Stimulated activated CD8-positive, alpha-beta memory T cell treated with anti-CD3 and anti-CD28 coated beads, Interleukin-15, amount 100 ng/mL, for 24 hours (primary cell): ENCODE measurements around the gene TBL1X.

ENCODE experiments used
- DNase-seq: peaks from one replicate; pipeline ENCODE4 v3.0.0-alpha.2; 2020; ENCODE audit warnings: low read depth

TBL1X gene

GRCh38 chrX:9707306-9708033, 242.6 kb downstream of the TBL1X start:
- no peak for DNase-seq

- DNase-seq: no peak
Observed at GRCh38 chrX:9708086-9708485, 243.2 kb downstream of the TBL1X start.

- DNase-seq: peak; percentile 53
Observed at GRCh38 chrX:9708923-9709553, 244.2 kb downstream of the TBL1X start.

GRCh38 chrX:9710332-9710731, 245.5 kb downstream of the TBL1X start:
- DNase-seq: no peak

GRCh38 chrX:9717376-9717775, 252.5 kb downstream of the TBL1X start:
- no peak for DNase-seq

- DNase-seq: no peak
Observed at GRCh38 chrX:9724711-9725110, 259.9 kb downstream of the TBL1X start.

- no peak for DNase-seq
Observed at GRCh38 chrX:9728261-9728660, 263.4 kb downstream of the TBL1X start.

- no peak for DNase-seq
Observed at GRCh38 chrX:9729171-9729885, 264.5 kb downstream of the TBL1X start.

- DNase-seq: no peak
Observed at GRCh38 chrX:9730078-9730477, 265.2 kb downstream of the TBL1X start.

GRCh38 chrX:9730752-9731151, 265.9 kb downstream of the TBL1X start:
- no peak for DNase-seq

- DNase-seq: no peak
Observed at GRCh38 chrX:9737363-9737762, 272.5 kb downstream of the TBL1X start.

- DNase-seq: no peak
Observed at GRCh38 chrX:9738151-9738550, 273.3 kb downstream of the TBL1X start.

GRCh38 chrX:9739130-9739529, 274.3 kb downstream of the TBL1X start:
- no peak for DNase-seq

GRCh38 chrX:9745417-9746115, 280.7 kb downstream of the TBL1X start:
- DNase-seq: no peak

GRCh38 chrX:9746148-9746888, 281.5 kb downstream of the TBL1X start:
- DNase-seq: no peak

- no peak for DNase-seq
Observed at GRCh38 chrX:9747644-9748043, 282.8 kb downstream of the TBL1X start.

- DNase-seq: no peak
Observed at GRCh38 chrX:9749146-9749692, 284.4 kb downstream of the TBL1X start.

- no peak for DNase-seq
Observed at GRCh38 chrX:9757366-9757765, 292.5 kb downstream of the TBL1X start.

- no peak for DNase-seq
Observed at GRCh38 chrX:9758021-9758638, 293.3 kb downstream of the TBL1X start.

- no peak for DNase-seq
Observed at GRCh38 chrX:9759337-9759736, 294.5 kb downstream of the TBL1X start.

- no peak for DNase-seq
Observed at GRCh38 chrX:9765072-9765736, 300.3 kb downstream of the TBL1X start.
